HepG2 (cell line): ENCODE data around the gene TOB1. TPM values are rescaled to one million over a fixed set of nuclear protein-coding genes. Genes with fewer than 3 reads are reported as not detected.

ENCODE experiments used
- BCLAF1 ChIP-seq: fragments of 450-650 bp; IDR thresholded peaks from 2 replicates; pipeline ENCODE4 v1.6.1; 2017; ENCODE audit warnings: mild to moderate bottlenecking
- DNMT1 ChIP-seq: sonication (generic); formaldehyde crosslinking; IDR thresholded peaks from 2 replicates; pipeline ENCODE4 v1.5.1; 2020; ENCODE audit warnings: mild to moderate bottlenecking, missing genetic modification reagents
- GMEB2 ChIP-seq: IDR thresholded peaks from 2 replicates; pipeline ENCODE4 v1.6.1; 2016; ENCODE audit warnings: missing biosample characterization, missing genetic modification reagents, low read depth
- HMGXB4 ChIP-seq, 2 experiments: sonication (generic) in 1 of 2; formaldehyde crosslinking in 1 of 2; IDR thresholded peaks; 2 replicates each; pipeline versions ENCODE4 v1.4.0 to v1.6.1; 2018 to 2020; ENCODE audit warnings: missing genetic modification reagents in 2 of 2, borderline replicate concordance in 1 of 2, low read depth in 1 of 2, mild to moderate bottlenecking in 1 of 2, missing biosample characterization in 1 of 2
- MAFF ChIP-seq: IDR thresholded peaks from 2 replicates; pipeline ENCODE4 v1.6.1; 2011; ENCODE audit warnings: low read depth, low read length, improper control_type of control experiment
- MBNL3 ChIP-seq: fragments of 250-450 bp; sonication (Bioruptor Pico); conservative IDR thresholded peaks from 2 replicates; pipeline ENCODE4 v1.8.0; 2022; ENCODE audit warnings: mild to moderate bottlenecking, inconsistent platforms
- NAIF1 ChIP-seq: sonication (generic); formaldehyde crosslinking; IDR thresholded peaks from 2 replicates; pipeline ENCODE4 v1.5.0; 2020; ENCODE audit warnings: mild to moderate bottlenecking, missing genetic modification reagents, borderline replicate concordance
- RFX5 ChIP-seq: IDR thresholded peaks from 2 replicates; pipeline ENCODE4 v1.6.1; 2011; ENCODE audit warnings: low read depth, low read length, improper control_type of control experiment
- STAG1 ChIP-seq: sonication (generic); formaldehyde crosslinking; IDR thresholded peaks from 2 replicates; pipeline ENCODE4 v1.4.0; 2020; ENCODE audit warnings: missing genetic modification reagents
- TCF7L2 ChIP-seq: IDR thresholded peaks from 2 replicates; pipeline ENCODE4 v1.6.1; 2011; ENCODE audit warnings: mild to moderate bottlenecking, low read depth, low read length, moderate library complexity
- TRAFD1 ChIP-seq: sonication (generic); formaldehyde crosslinking; IDR thresholded peaks from 2 replicates; pipeline ENCODE4 v1.5.1; 2020; ENCODE audit warnings: missing genetic modification reagents, mild to moderate bottlenecking, borderline replicate concordance
- ZHX2 ChIP-seq, 2 experiments: sonication (generic) in 1 of 2; formaldehyde crosslinking in 1 of 2; IDR thresholded peaks; 2 replicates each; pipeline versions ENCODE4 v1.6.1 to v1.9.0; 2014 to 2022; ENCODE audit warnings: antibody characterized with exemption in 1 of 2, borderline replicate concordance in 1 of 2, inconsistent platforms in 1 of 2, low read depth in 1 of 2, missing genetic modification reagents in 1 of 2
- ZNF749 ChIP-seq: sonication (generic); formaldehyde crosslinking; IDR thresholded peaks from 2 replicates; pipeline ENCODE4 v1.8.0; 2022; ENCODE audit warnings: mild to moderate bottlenecking, missing genetic modification reagents, moderate library complexity, borderline replicate concordance
- polyA plus RNA-seq, 8 experiments: library from polyadenylated mRNA; depleted of rRNA in 3 of 8; stranded (reverse) in 7 of 8; unstranded in 1 of 8; fragments of >200 nt; fragmentation: Illumina TruSeq in 4 of 8; extraction: Trizol in 4 of 8; gene quantifications; 2 replicates each; pipeline versions ENCODE4 v1.2.1 to v1.2.3, GENCODE V29; 2011 to 2016; ENCODE audit warnings: low read depth in 4 of 8, missing spikeins in 1 of 8, mixed read lengths in 1 of 8; ENCODE audit not compliant: insufficient read depth in 1 of 8
- total RNA-seq, 5 experiments: library from RNA; depleted of rRNA; stranded (reverse); fragments of >200 nt; fragmentation: Illumina TruSeq; extraction: Trizol; gene quantifications; 2 replicates each; pipeline ENCODE4 v1.2.3, GENCODE V29; 2016; ENCODE audit warnings: low read depth in 1 of 5

The TOB1 gene
- total and polyA plus RNA-seq, 2 of the 13 experiments (the other 11 are each of a cell fraction or from before 2014, with no cell fraction given): 21.9 to 57.7 TPM

DNA sequence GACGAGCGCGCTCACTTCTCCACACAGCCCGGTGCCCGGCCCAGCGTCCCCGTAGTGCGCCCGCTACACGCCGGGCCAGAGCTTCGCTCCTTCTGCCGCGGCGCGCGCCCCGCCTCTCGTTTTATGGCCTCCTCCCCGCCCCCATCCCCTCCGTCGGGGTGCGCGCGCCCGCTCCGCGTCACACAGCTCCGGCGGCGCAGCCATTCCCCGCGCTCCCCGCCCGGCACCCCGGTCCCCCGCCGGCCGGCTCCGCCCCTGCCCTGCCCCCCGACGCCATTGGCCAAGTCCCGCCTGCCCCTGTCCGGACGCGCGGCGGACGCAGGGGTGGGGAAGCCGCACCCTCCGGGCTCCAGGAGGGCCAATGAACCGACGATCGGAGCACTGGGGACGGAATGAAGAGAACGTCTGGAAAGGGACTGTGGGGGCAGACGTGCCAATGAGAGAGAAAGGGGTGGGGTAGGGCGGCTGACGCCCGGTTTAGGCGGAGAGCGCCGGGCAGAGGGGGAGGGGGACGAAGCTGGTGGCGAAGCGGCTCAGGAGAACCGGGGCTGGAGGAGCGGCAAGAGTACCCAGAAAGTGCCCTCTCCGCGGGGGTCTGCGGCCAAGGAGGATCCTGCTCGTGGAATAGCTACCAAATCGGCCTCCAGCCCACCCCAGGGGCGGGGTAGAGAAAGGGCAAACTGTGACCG is at the start of gene TOB1 (continued):
- TF ChIP-seq TRAFD1 (peak; percentile 79; the same call in 1 of the 2 replicates), NAIF1 (CRISPR knock-in tag) (no peak; the same call in none of the 2 replicates), ZHX2 (IDR thresholded peaks at IDR 0.05; ENCODE audit: low read depth) (peak; percentile 82; the same call in 1 of the 2 replicates), ZHX2 (CRISPR knock-in tag; IDR thresholded peaks at IDR 0.05; ENCODE audit: borderline replicate concordance) (0 out of 2 replicates have a peak, but pooled peaks have one; percentile 80), MAFF (no peak), ZNF749 (CRISPR knock-in tag) (peak; percentile 89; the same call in 1 of the 2 replicates), BCLAF1 (no peak), RFX5 (peak; percentile 50), STAG1 (CRISPR knock-in tag) (no peak), GMEB2 (CRISPR knock-in tag) (no peak; the same call in 1 of the 2 replicates), MBNL3 (CRISPR knock-in tag) (no peak), TCF7L2 (no peak), HMGXB4 (CRISPR knock-in tag; IDR thresholded peaks at IDR 0.05; ENCODE audit: borderline replicate concordance in 1 of 2, low read depth in 1 of 2) (peak in 1 of 2 experiments; percentile 81; a peak in 2 of 4 replicates), DNMT1 (CRISPR knock-in tag) (no peak)
